Measurements from ENCODE around the gene TUBB2A.
"Not testable (repeated sequence)": the region's sequence is repeated elsewhere in the genome, so short reads cannot be mapped to it uniquely, and the experiment has no call there.

Gene TUBB2A

GRCh38 chr6:3155416-3155815, 1.9 kb downstream of the TUBB2A start:
- peaks cover 0 to 19% of the 10 kb centered on the region in 2 donors for H3K36me3 ChIP-seq (ENCODE audit: control insufficient read depth in 1 of 2, insufficient read depth in 2 of 2, low read length in 2 of 2)
- H3K9ac ChIP-seq (ENCODE audit: low read depth in 1 of 2, low read length in 2 of 2); H3K4me3 ChIP-seq (ENCODE audit: low read depth in 1 of 2, low read length in 2 of 2); H3K27me3 ChIP-seq (ENCODE audit: control insufficient read depth in 1 of 2, insufficient read depth in 2 of 2, low read length in 2 of 2); H3K9me3 ChIP-seq (ENCODE audit: control insufficient read depth in 1 of 2, low read length in 2 of 2); H3K27ac ChIP-seq (ENCODE audit: low read depth, low read length): not testable (repeated sequence)
- peaks cover 7 to 15% of the 10 kb centered on the region in 2 donors for H3K4me1 ChIP-seq (ENCODE audit: control insufficient read depth in 1 of 2, insufficient read depth in 2 of 2, low read length in 2 of 2)

GRCh38 chr6:3152689-3153088, 4.7 kb downstream of the TUBB2A start:
- Histone ChIP-seq H3K36me3 (ENCODE audit: control insufficient read depth in 1 of 2, insufficient read depth in 2 of 2, low read length in 2 of 2) (peaks cover 0 to 28% of the 10 kb centered on the region in 2 donors), H3K27ac (ENCODE audit: low read depth, low read length) (no peak overlapping the region), H3K4me1 (ENCODE audit: control insufficient read depth in 1 of 2, insufficient read depth in 2 of 2, low read length in 2 of 2) (no peaks in the 10 kb centered on the region), H3K4me3 (ENCODE audit: low read depth in 1 of 2, low read length in 2 of 2) (no peak overlapping the region), H3K9ac (ENCODE audit: low read depth in 1 of 2, low read length in 2 of 2) (no peak overlapping the region), H3K27me3 (ENCODE audit: control insufficient read depth in 1 of 2, insufficient read depth in 2 of 2, low read length in 2 of 2) (no peaks in the 10 kb centered on the region), H3K9me3 (ENCODE audit: control insufficient read depth in 1 of 2, low read length in 2 of 2) (no peaks in the 10 kb centered on the region)

GRCh38 chr6:3151691-3152090, 5.7 kb downstream of the TUBB2A start:
- H3K4me1 ChIP-seq (ENCODE audit: control insufficient read depth in 1 of 2, insufficient read depth in 2 of 2, low read length in 2 of 2) = no peaks in the 10 kb centered on the region
- H3K27me3 ChIP-seq (ENCODE audit: control insufficient read depth in 1 of 2, insufficient read depth in 2 of 2, low read length in 2 of 2) = no peaks in the 10 kb centered on the region
- no peaks in the 10 kb centered on the region for H3K9me3 ChIP-seq (ENCODE audit: control insufficient read depth in 1 of 2, low read length in 2 of 2)
- no peak overlapping the region for H3K9ac ChIP-seq (ENCODE audit: low read depth in 1 of 2, low read length in 2 of 2)
- no peak overlapping the region for H3K27ac ChIP-seq (ENCODE audit: low read depth, low read length)
- peaks cover 0 to 30% of the 10 kb centered on the region in 2 donors for H3K36me3 ChIP-seq (ENCODE audit: control insufficient read depth in 1 of 2, insufficient read depth in 2 of 2, low read length in 2 of 2)
- no peak overlapping the region for H3K4me3 ChIP-seq (ENCODE audit: low read depth in 1 of 2, low read length in 2 of 2)

GRCh38 chr6:3147914-3148757, 9.2 kb downstream of the TUBB2A start:
- H3K9ac ChIP-seq (ENCODE audit: low read depth in 1 of 2, low read length in 2 of 2) = no peak overlapping the region
- no peaks in the 10 kb centered on the region for H3K4me1 ChIP-seq (ENCODE audit: control insufficient read depth in 1 of 2, insufficient read depth in 2 of 2, low read length in 2 of 2)
- no peak overlapping the region for H3K27ac ChIP-seq (ENCODE audit: low read depth, low read length)
- no peaks in the 10 kb centered on the region for H3K27me3 ChIP-seq (ENCODE audit: control insufficient read depth in 1 of 2, insufficient read depth in 2 of 2, low read length in 2 of 2)
- no peak overlapping the region for H3K4me3 ChIP-seq (ENCODE audit: low read depth in 1 of 2, low read length in 2 of 2)
- no peaks in the 10 kb centered on the region for H3K9me3 ChIP-seq (ENCODE audit: control insufficient read depth in 1 of 2, low read length in 2 of 2)
- H3K36me3 ChIP-seq (ENCODE audit: control insufficient read depth in 1 of 2, insufficient read depth in 2 of 2, low read length in 2 of 2) = peaks cover 6 to 27% of the 10 kb centered on the region in 2 donors

- H3K4me1 ChIP-seq (ENCODE audit: control insufficient read depth in 1 of 2, insufficient read depth in 2 of 2, low read length in 2 of 2) = peaks cover 3 to 4% of the 10 kb centered on the region in 2 donors
- no peak overlapping the region for H3K27ac ChIP-seq (ENCODE audit: low read depth, low read length)
- no peak overlapping the region for H3K9ac ChIP-seq (ENCODE audit: low read depth in 1 of 2, low read length in 2 of 2)
- no peaks in the 10 kb centered on the region for H3K9me3 ChIP-seq (ENCODE audit: control insufficient read depth in 1 of 2, low read length in 2 of 2)
- H3K27me3 ChIP-seq (ENCODE audit: control insufficient read depth in 1 of 2, insufficient read depth in 2 of 2, low read length in 2 of 2) = no peaks in the 10 kb centered on the region
- H3K36me3 ChIP-seq (ENCODE audit: control insufficient read depth in 1 of 2, insufficient read depth in 2 of 2, low read length in 2 of 2) = peaks cover 7 to 29% of the 10 kb centered on the region in 2 donors
- H3K4me3 ChIP-seq (ENCODE audit: low read depth in 1 of 2, low read length in 2 of 2) = no peak overlapping the region
Observed at GRCh38 chr6:3144571-3144970, 12.8 kb downstream of the TUBB2A start.

- H3K36me3 ChIP-seq (ENCODE audit: control insufficient read depth in 1 of 2, insufficient read depth in 2 of 2, low read length in 2 of 2) = peaks cover 9 to 24% of the 10 kb centered on the region in 2 donors
- H3K4me1 ChIP-seq (ENCODE audit: control insufficient read depth in 1 of 2, insufficient read depth in 2 of 2, low read length in 2 of 2) = peaks cover 12 to 18% of the 10 kb centered on the region in 2 donors
- H3K27me3 ChIP-seq (ENCODE audit: control insufficient read depth in 1 of 2, insufficient read depth in 2 of 2, low read length in 2 of 2) = no peaks in the 10 kb centered on the region
- no peak overlapping the region for H3K9ac ChIP-seq (ENCODE audit: low read depth in 1 of 2, low read length in 2 of 2)
- no peak overlapping the region for H3K27ac ChIP-seq (ENCODE audit: low read depth, low read length)
- H3K4me3 ChIP-seq (ENCODE audit: low read depth in 1 of 2, low read length in 2 of 2) = no peak overlapping the region
- no peaks in the 10 kb centered on the region for H3K9me3 ChIP-seq (ENCODE audit: control insufficient read depth in 1 of 2, low read length in 2 of 2)
Observed at GRCh38 chr6:3143158-3143557, 14.2 kb downstream of the TUBB2A start.

- Histone ChIP-seq H3K4me1 (ENCODE audit: control insufficient read depth in 1 of 2, insufficient read depth in 2 of 2, low read length in 2 of 2) (peaks cover 16 to 22% of the 10 kb centered on the region in 2 donors), H3K36me3 (ENCODE audit: control insufficient read depth in 1 of 2, insufficient read depth in 2 of 2, low read length in 2 of 2) (peaks cover 10 to 20% of the 10 kb centered on the region in 2 donors), H3K9ac (ENCODE audit: low read depth in 1 of 2, low read length in 2 of 2) (no peak overlapping the region), H3K4me3 (ENCODE audit: low read depth in 1 of 2, low read length in 2 of 2) (no peak overlapping the region), H3K9me3 (ENCODE audit: control insufficient read depth in 1 of 2, low read length in 2 of 2) (no peaks in the 10 kb centered on the region), H3K27me3 (ENCODE audit: control insufficient read depth in 1 of 2, insufficient read depth in 2 of 2, low read length in 2 of 2) (no peaks in the 10 kb centered on the region), H3K27ac (ENCODE audit: low read depth, low read length) (no peak overlapping the region)
Observed at GRCh38 chr6:3142536-3142935, 14.8 kb downstream of the TUBB2A start.

GRCh38 chr6:3140201-3140600, 17.1 kb downstream of the TUBB2A start:
- no peak overlapping the region for H3K27ac ChIP-seq (ENCODE audit: low read depth, low read length)
- H3K4me3 ChIP-seq (ENCODE audit: low read depth in 1 of 2, low read length in 2 of 2) = no peak overlapping the region
- no peak overlapping the region for H3K9ac ChIP-seq (ENCODE audit: low read depth in 1 of 2, low read length in 2 of 2)

GRCh38 chr6:3139090-3139903, 18.0 kb downstream of the TUBB2A start:
- peaks cover 13 to 29% of the 10 kb centered on the region in 2 donors for H3K36me3 ChIP-seq (ENCODE audit: control insufficient read depth in 1 of 2, insufficient read depth in 2 of 2, low read length in 2 of 2)
- H3K4me1 ChIP-seq (ENCODE audit: control insufficient read depth in 1 of 2, insufficient read depth in 2 of 2, low read length in 2 of 2) = peaks cover 39 to 46% of the 10 kb centered on the region in 2 donors
- no peak overlapping the region for H3K4me3 ChIP-seq (ENCODE audit: low read depth in 1 of 2, low read length in 2 of 2)
- H3K27ac ChIP-seq (ENCODE audit: low read depth, low read length) = no peak overlapping the region
- H3K9ac ChIP-seq (ENCODE audit: low read depth in 1 of 2, low read length in 2 of 2) = peak overlapping the region in 1 of 2 donors; percentile 22
- no peaks in the 10 kb centered on the region for H3K9me3 ChIP-seq (ENCODE audit: control insufficient read depth in 1 of 2, low read length in 2 of 2)
- H3K27me3 ChIP-seq (ENCODE audit: control insufficient read depth in 1 of 2, insufficient read depth in 2 of 2, low read length in 2 of 2) = no peaks in the 10 kb centered on the region

More at GRCh38 chr6:3140201-3140600, 17.1 kb downstream of the TUBB2A start:
- H3K9me3 ChIP-seq (ENCODE audit: control insufficient read depth in 1 of 2, low read length in 2 of 2) = no peaks in the 10 kb centered on the region
- no peaks in the 10 kb centered on the region for H3K27me3 ChIP-seq (ENCODE audit: control insufficient read depth in 1 of 2, insufficient read depth in 2 of 2, low read length in 2 of 2)
- peaks cover 13 to 29% of the 10 kb centered on the region in 2 donors for H3K36me3 ChIP-seq (ENCODE audit: control insufficient read depth in 1 of 2, insufficient read depth in 2 of 2, low read length in 2 of 2)
- peaks cover 35 to 41% of the 10 kb centered on the region in 2 donors for H3K4me1 ChIP-seq (ENCODE audit: control insufficient read depth in 1 of 2, insufficient read depth in 2 of 2, low read length in 2 of 2)

GRCh38 chr6:3138341-3138740, 19.0 kb downstream of the TUBB2A start:
- no peak overlapping the region for H3K27ac ChIP-seq (ENCODE audit: low read depth, low read length)

More at GRCh38 chr6:3138341-3138740, 19.0 kb downstream of the TUBB2A start:
- H3K36me3 ChIP-seq (ENCODE audit: control insufficient read depth in 1 of 2, insufficient read depth in 2 of 2, low read length in 2 of 2) = peaks cover 10 to 29% of the 10 kb centered on the region in 2 donors
- no peak overlapping the region for H3K4me3 ChIP-seq (ENCODE audit: low read depth in 1 of 2, low read length in 2 of 2)
- no peaks in the 10 kb centered on the region for H3K9me3 ChIP-seq (ENCODE audit: control insufficient read depth in 1 of 2, low read length in 2 of 2)
- no peak overlapping the region for H3K9ac ChIP-seq (ENCODE audit: low read depth in 1 of 2, low read length in 2 of 2)
- H3K27me3 ChIP-seq (ENCODE audit: control insufficient read depth in 1 of 2, insufficient read depth in 2 of 2, low read length in 2 of 2) = no peaks in the 10 kb centered on the region
- peaks cover 39 to 46% of the 10 kb centered on the region in 2 donors for H3K4me1 ChIP-seq (ENCODE audit: control insufficient read depth in 1 of 2, insufficient read depth in 2 of 2, low read length in 2 of 2)
